Measurements from ENCODE around the gene CC2D2B.
"Not testable (repeated sequence)": the region's sequence is repeated elsewhere in the genome, so short reads cannot be mapped to it uniquely, and the experiment has no call there.

CC2D2B gene, protein sequence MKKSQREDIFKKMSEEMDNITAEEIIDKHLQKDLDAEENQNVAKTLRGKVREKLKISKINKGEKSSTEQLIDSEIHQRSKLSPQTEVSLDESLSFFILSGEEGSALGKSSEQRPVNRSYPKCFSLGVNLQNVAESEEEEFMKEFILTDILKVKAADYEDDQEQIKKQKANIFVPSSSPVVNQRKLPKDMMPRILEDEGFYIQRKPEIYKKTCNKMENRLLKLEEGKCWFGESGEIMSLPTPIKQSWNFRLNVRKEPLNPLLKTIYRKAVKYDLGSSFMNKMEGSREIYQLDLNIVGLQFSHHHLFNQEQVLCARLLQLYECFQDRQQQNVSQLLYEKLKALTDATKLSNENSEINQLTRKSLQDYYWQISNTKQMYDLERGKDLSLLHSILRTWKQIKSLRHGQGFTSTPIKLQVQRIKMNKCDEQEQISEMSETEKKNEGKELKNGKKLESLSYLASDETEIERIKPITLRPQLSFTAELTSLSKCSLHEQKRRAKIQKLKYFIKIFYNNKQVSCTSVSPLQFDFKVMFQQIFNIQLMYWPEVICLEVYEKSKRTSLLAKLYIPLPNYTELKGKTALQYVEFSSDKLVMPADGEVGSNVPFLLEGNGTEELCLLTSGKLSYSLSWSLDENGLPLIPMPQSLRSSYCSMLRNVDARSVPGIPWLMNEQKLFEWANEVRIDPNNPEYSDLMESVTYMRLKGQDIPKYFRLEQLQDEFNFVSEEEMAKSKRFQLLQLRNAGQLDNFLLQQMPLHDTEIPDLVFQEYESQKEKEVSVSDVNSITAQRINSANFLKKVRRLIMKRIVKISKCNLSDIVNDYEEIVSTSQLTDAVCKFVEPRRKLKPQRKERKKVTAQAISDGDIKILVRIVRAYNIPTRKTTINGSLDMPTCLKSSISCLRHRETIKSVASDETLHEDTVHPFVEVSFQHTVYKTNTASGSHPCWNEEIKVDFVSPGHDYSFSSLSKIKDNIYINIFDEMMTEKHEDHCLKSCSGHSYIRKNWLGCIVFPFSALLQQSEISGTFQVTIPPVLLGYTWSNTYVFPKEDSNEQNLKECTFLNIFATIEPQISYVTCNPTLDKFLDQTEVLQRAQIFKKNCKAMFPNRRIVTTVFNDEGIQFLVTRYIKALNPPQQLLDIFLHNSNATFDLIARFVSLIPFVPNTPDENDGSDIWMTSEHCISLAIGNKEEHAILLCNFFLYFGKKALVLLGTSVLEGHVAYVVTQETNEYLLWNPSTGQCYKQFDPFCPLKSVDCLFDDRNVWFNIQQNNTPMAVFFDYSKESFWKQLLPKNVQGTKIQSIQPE (N-terminal part only)
- 0.21 to 0.24 reads per million in 2 donors for total RNA-seq

DNA sequence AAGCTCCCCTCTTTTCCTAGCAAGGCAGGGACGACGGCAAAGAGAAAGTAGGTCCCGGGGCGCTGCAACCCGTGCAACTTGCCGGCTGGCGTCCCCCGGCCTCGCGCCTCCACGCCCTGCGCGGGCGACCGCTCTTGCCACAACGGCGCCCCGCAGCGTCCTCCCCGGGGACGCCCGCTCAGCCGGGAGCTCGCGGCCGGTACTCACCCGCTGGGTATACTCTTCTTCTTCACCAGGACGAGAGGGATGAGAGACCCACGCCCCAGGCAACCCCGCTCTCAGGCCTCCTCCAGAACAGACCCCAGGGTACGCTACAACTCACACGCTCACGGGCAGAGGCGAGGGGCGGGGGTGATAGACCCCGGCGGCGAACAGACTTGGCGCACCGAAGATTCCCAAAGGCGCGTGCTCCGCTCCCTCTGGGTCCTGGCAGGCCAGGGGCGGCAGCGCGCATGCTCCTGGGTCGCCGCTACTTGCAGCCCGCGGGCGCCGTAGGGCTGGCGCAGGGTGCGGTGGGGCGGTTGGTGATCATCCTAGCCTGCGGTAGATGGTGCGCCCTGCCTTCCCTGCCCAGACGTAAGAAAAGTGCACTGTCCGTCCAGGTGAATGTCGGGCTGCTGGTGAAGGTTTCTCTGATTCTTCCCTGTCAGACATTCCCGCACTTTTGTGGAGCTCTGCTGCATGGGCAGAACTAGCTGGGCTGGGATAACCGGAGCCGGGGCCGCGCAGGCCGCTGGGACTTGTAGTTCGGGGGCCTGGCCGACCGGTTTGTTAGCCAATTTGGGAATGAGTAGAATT lies at the start of gene CC2D2B:
CC2D2B (plus strand) TSS at position 520 of the 798 bp plus-strand sequence. CDS start 3,349 bp downstream, outside the sequence.
- peak; percentile 37 for DNase-seq

DNA sequence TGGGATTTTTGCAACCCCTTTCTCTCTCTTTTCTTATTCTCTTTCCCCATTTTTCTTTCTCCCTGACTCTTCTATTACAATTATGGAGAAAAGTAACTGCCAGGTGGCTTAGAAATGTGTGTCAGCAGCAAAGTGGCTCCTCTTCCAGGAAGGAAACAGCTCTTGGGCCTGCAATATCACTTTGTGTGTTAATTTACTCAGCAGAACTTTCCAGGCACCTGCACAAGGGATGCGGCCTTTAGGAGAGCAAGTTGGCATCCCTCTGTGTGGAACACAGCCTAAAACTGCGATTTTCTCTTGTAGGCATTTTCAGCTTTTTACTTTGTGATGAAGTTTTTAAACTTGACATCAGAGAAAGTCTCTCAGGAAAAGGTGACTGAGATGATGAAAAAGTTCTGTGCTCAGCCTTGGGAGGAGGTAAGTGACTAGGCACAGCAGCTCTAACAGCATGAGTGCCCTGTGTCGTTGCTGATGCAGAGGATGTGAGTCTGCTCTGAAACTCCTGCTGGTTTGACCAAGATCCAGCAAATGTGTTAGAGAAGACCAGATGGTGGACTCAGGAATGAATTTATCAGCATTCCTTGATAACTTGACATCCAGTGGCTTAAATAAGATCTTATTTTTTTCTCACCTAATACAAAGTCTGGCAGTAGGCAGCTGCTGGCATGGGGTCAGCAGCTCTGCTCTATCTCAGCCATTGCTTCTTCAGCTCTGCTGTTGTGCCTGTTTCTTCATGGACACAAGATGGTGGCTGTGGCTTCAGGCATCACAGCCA lies 47.4 kb upstream of the CC2D2B start:
- no peak for DNase-seq

DNA sequence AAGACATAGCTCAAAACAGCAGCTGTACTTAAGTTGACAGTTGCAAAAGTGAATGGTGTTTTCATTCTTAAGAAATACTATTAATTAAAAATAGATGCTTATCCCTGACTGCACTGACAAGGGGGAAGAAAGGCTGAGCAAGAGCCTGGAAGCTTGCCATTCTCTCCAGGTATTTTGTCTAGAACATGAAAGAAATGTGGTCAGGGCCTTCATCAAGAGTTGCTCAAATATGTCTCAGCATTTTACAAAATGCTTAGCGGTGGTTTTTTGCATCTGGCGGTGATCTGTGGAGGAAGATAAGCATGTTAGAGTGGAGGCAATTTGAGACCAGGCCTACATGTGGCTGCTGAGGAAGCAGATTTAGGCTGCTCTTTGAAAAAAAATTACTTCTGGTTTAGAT lies 46.4 kb upstream of the CC2D2B start:
- no peak for DNase-seq

- no peak for DNase-seq
Observed at GRCh38 chr10:95864906-95865813, 42.6 kb upstream of the CC2D2B start.

- DNase-seq: no peak
Observed at GRCh38 chr10:95865814-95866466, 41.8 kb upstream of the CC2D2B start.

GRCh38 chr10:95866467-95866842 lies 41.3 kb upstream of the CC2D2B start:
- DNase-seq: no peak

DNA sequence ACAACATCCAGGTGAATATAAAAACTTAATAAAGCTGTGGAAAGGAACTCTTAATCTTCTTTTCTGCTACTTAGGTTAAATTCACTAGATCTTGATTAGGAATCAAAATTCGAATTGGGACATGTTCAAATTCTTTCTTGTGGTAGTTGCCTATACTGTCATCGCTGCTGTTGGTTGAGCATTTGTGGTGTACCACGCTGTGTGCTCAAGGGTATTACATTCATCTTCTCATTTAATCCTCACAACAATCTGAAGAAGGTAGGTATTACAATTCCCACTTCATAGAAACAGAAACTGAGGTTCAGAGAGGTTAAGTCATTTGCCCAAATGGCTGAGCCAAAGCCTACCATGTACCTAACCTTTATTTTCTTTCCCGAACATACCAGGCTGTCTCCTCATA lies 39.9 kb upstream of the CC2D2B start:
- no peak for DNase-seq

DNA sequence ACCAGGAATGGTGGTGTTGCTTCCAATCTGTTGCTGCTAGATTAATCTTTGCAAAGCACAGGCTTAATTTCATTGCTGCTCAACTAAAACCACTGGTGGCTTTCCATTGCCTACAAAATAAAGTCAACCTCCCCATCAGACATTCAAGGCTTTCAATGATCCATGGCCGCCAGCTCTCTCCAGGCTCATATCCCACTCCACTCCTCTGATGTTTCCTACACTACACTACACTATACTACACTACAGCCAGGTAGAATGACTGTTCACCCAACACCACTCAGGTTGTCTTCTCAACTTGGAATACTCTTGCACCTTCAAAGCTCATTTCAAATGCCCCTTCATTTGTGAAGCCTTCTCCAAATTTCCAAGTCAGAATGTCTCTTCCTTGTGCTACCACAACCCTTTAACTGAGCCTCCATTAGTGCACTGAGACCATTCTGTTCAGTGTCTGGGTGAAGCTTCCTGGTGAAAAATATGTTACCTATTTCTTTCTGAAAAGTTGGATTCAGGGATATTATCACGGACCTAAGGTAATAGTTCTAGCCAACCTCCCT lies 35.5 kb upstream of the CC2D2B start:
- DNase-seq: no peak

GRCh38 chr10:95873139-95873538 lies 34.6 kb upstream of the CC2D2B start:
- no peak for DNase-seq

GRCh38 chr10:95873651-95874050 lies 34.1 kb upstream of the CC2D2B start:
- DNase-seq: no peak

DNA sequence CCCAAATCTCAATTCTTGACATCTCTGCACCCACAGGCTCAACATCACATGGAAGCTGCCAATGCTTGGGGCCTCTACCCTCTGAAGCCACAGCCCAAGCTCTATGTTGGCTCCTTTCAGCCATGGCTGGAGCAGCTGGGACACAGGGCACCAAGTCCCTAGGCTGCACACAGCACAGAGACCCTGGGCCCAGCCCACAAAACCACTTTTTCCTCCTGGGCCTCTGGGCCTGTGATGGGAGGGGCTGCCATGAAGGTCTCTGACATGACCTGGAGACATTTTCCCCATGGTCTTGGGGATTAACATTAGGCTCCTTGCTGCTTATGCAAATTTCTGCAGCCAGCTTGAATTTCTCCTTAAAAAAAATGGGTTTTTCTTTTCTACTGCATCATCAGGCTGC lies 33.0 kb upstream of the CC2D2B start:
- not testable (repeated sequence) for DNase-seq

- DNase-seq: no peak
Observed at GRCh38 chr10:95876756-95877155, 31.0 kb upstream of the CC2D2B start.

GRCh38 chr10:95877881-95878280 lies 29.9 kb upstream of the CC2D2B start:
- no peak for DNase-seq

DNA sequence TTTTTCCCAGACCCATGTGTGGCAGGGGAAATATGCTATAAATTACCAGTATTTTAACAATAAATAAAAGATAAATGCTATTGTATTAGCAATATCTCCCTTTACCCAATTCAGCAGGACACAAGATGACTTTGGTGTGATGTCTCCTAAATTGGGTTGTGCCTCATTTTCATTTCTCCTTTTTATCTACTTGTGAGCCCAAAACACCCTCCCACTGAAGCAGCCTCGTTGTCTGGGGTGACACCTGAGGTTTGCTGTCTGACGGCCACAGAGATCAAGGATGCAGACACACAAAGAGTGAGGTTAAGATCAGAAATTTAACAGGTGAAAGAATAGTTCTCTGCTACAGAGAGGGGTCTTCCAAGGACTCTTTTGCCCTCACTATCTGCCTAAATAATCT lies 27.1 kb upstream of the CC2D2B start:
- no peak for DNase-seq

- no peak for DNase-seq
Observed at GRCh38 chr10:95881316-95881715, 26.5 kb upstream of the CC2D2B start.

DNA sequence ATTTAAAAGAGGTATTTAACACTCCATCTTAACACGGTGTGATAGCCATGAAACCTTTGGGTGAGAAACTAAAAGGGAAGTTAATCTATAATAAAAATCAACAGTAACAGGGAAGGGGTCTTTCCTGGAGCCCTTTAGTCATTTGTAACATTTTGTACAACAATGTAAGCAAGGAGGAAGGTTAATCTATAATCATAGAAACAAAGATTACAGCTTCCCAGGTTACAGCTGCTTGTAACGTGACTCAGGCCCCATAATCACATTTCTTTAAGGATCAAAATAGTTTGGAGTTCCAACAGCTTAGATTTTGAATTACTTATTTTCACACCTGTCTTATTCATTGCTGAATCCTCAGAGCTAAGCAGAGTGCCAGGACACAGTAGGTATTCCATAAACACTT lies 17.9 kb upstream of the CC2D2B start:
- no peak for DNase-seq

DNA sequence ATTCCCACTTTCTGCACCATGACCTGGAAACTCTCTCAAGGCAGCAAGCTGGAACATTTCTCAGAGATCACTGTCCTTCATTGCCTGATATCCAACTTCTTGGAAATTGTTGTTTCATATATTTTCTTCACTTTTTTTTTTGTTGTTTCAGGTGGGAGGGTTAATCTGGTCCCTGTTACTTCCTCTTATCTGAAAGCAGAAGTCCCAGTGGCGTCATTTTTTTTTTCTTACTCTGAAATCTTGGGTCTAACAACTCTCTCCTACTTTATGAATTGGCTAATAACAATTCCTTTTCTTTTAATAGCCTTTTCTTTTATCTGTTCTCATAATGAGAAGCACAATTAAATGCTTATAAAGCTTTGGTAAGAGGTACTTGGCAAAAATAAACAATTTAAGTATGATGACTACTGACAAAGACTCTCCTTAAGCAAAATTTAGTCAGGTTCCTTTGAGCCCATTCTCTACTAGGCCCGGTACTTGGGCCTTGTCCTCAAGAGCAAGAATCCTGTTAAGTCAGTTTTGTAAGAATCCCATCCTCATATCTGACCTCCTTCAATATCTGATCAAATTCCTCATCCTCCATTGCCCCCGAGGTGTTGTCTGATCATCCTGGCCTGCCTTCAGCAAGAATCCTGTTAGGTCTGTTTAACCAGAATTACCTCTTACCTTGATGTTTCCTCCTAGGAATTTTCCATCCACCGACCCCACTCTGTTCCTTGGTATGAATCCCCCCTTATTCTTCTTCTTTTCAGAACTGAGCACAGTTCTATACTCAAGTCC lies 11.5 kb upstream of the CC2D2B start:
- DNase-seq: no peak

- not testable (repeated sequence) for DNase-seq
Observed at GRCh38 chr10:95905897-95906580, 1.7 kb upstream of the CC2D2B start.
